ENCODE data around the gene MAPK14. TPM values are rescaled to one million over a fixed set of nuclear protein-coding genes. Genes with fewer than 3 reads are reported as not detected.

MAPK14 gene
- total RNA-seq: 36.4 and 49.2 TPM in 2 replicates

DNA sequence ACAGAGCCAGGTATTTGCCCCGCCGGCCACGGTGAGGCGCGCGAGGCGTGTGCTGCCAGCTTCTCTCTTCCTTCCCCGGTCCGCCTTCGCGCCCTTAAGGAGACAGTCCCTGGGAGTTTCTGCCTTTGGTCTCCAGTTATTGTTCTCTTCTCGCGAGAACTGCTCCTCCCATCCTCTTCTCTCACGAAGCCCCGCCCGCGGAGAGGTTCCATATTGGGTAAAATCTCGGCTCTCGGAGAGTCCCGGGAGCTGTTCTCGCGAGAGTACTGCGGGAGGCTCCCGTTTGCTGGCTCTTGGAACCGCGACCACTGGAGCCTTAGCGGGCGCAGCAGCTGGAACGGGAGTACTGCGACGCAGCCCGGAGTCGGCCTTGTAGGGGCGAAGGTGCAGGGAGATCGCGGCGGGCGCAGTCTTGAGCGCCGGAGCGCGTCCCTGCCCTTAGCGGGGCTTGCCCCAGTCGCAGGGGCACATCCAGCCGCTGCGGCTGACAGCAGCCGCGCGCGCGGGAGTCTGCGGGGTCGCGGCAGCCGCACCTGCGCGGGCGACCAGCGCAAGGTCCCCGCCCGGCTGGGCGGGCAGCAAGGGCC is at the start of gene MAPK14:
Gene MAPK14 (plus strand): TSS at position 308 of the 587 bp plus-strand sequence. CDS start 350 bp downstream, outside the sequence.

DNA sequence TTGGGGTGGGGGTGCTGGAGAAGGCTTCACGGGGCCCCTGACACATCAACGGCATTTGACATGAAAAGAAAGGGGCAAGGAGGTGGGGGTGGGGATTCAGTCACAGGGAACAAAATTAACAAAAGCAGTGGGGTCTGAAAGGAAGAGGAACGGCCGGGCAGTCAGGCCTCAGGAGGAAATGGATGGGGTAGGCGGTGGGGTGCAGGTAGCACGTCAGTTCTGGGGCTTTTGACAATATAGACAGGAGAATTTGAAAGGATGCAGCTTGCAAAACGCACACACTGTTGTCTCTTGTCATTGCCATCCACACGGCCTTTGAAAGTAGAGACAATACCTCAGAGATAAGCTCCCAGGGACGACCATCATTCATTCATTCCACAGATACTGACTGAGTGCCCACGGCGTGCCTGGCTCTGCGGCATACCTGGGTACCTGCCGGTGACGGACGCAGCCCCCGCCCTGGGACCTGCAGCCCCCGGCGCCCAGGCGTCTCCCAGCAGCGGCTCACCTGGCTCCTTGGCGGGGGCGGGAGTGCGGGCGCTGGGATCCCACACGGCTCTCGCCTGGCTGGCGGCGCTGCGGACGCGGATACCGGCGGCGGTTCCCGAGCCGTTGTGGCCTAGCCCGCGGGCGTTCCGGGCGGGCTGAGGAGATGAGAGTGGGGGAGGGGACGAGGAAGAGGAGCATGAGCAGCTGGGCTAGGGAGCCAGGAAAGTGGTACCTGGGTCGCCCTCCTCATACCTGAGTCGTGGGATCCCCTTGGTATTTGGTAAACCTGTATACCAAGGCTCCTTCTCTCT is 3.4 kb upstream of the MAPK14 start, which contains the start of gene SLC26A8:
Gene SLC26A8 (minus strand): TSS at position 646 of the 800 bp plus-strand sequence. CDS start 4,934 bp downstream, outside the sequence.

GRCh38 chr6:36129941-36130666 is 102.5 kb downstream of the MAPK14 start, which contains the start of gene MAPK13:
MAPK13 (plus strand) TSS chr6:36130513; CDS start chr6:36130583, 70 bp downstream.

Other genes with a start within 250 kb of the MAPK14 start
- not detected in 2 replicates for gene CLPSL1, start 246.8 kb upstream of the MAPK14 start, total RNA-seq
- not detected in 2 replicates for gene CLPS, start 230.5 kb upstream of the MAPK14 start, total RNA-seq
- gene LHFPL5, start 222.5 kb upstream of the MAPK14 start, total RNA-seq: not detected in 2 replicates
- 29.4 and 39.7 TPM in 2 replicates for gene SRPK1, start 106.7 kb upstream of the MAPK14 start, total RNA-seq
- gene SLC26A8, start 3.2 kb upstream of the MAPK14 start, total RNA-seq: 0.09 and 0.14 TPM in 2 replicates
- 5.7 and 8.1 TPM in 2 replicates for gene MAPK13, start 102.7 kb downstream of the MAPK14 start, total RNA-seq
- gene BRPF3, start 168.9 kb downstream of the MAPK14 start, total RNA-seq: 7.4 and 11.1 TPM in 2 replicates
- under 0.01 TPM in 1 of 2 replicates, not detected in the other for gene PNPLA1, start 242.3 kb downstream of the MAPK14 start, total RNA-seq

Data from smooth muscle cell of bladder (primary cell).